Measurements from ENCODE around the gene NEIL3.

GRCh38 chr4:177381762-177382310 is 72.2 kb downstream of the NEIL3 start:
- TF ChIP-seq, protein P1, sequence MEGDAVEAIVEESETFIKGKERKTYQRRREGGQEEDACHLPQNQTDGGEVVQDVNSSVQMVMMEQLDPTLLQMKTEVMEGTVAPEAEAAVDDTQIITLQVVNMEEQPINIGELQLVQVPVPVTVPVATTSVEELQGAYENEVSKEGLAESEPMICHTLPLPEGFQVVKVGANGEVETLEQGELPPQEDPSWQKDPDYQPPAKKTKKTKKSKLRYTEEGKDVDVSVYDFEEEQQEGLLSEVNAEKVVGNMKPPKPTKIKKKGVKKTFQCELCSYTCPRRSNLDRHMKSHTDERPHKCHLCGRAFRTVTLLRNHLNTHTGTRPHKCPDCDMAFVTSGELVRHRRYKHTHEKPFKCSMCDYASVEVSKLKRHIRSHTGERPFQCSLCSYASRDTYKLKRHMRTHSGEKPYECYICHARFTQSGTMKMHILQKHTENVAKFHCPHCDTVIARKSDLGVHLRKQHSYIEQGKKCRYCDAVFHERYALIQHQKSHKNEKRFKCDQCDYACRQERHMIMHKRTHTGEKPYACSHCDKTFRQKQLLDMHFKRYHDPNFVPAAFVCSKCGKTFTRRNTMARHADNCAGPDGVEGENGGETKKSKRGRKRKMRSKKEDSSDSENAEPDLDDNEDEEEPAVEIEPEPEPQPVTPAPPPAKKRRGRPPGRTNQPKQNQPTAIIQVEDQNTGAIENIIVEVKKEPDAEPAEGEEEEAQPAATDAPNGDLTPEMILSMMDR (IDR thresholded peaks at IDR 0.05) = no peak
- no peak for TF ChIP-seq POLR2A (IDR thresholded peaks at IDR 0.05)

Measured in sigmoid colon (tissue), 3 donors.